ENCODE measurements around the gene EID1. TPM values are rescaled to one million over a fixed set of nuclear protein-coding genes. Genes with fewer than 3 reads are reported as not detected.

EID1 gene
- total and polyA plus RNA-seq, 9 of the 15 experiments (the other 6 are each of a cell fraction or from before 2014, with no cell fraction given), result 46.5 to 211 (median 143) TPM

- WGBS (ENCODE audit: insufficient coverage, low coverage, missing lambda C conversion rate), result 15% methylated on average over 3 of the region's 3 CpGs
- Histone ChIP-seq H3K27ac (ENCODE audit: extremely low read depth, low read depth, low read length) (no peak overlapping the region), H3K79me2 (ENCODE audit: control insufficient read depth, insufficient read depth, low read length) (no peaks in the 10 kb centered on the region), H4K20me1 (replicated peaks; ENCODE audit: control insufficient read depth, insufficient read depth, low read length) (no peaks in the 10 kb centered on the region), H3K9me3 (replicated peaks; ENCODE audit: control insufficient read depth, insufficient read depth, low read depth, low read length) (no peaks in the 10 kb centered on the region), H3K36me3 (ENCODE audit: control insufficient read depth, insufficient read depth, low read length) (no peaks in the 10 kb centered on the region), H3K9ac (ENCODE audit: insufficient read depth in 1 of 2, low read depth in 2 of 2, low read length in 2 of 2) (no peak overlapping the region), H3K4me3 (no peak overlapping the region), H2AFZ (ENCODE audit: low read depth, low read length) (no peak overlapping the region), H3K4me2 (ENCODE audit: insufficient read depth, low read length) (no peak overlapping the region), H3K9me1 (ENCODE audit: control insufficient read depth, insufficient read depth, low read length) (no peaks in the 10 kb centered on the region), H3K27me3 (ENCODE audit: control insufficient read depth in 2 of 2, insufficient read depth in 2 of 2, low read length in 2 of 2) (no peaks in the 10 kb centered on the region), H3K4me1 (replicated peaks in 1 of 2; ENCODE audit: control insufficient read depth in 2 of 2, insufficient read depth in 2 of 2, low read length in 2 of 2) (peaks cover 5 to 9% of the 10 kb centered on the region in 2 experiments; a peak in 2 of 5 replicates)
- ChIA-PET CTCF (ENCODE audit: low intra/inter-chr PET ratio) (no interaction called here), POLR2A (interaction anchor here (0.6 kb wide), 1 partner anchor 9 kb away, joined by 3 read pairs; no protein-coding TSS in a partner anchor)
- in situ Hi-C loops (cut with MboI), result no loop called here
- no peak for DNase-seq (ENCODE audit: extremely low read depth in 1 of 4, low spot score in 3 of 4)
- peak; percentile 33; the same call in 1 of the 3 replicates for ATAC-seq
- no TSS peak for BruUV-seq (replicated peaks)
- FAIRE-seq, result no peak
- intact Hi-C loops (cut with micrococcal nuclease), result no loop called here
- TF ChIP-seq HNRNPH1 (optimal IDR thresholded peaks at IDR 0.05; ENCODE audit: low read depth, low read length) (no peak), CTCFL (IDR thresholded peaks at IDR 0.05; ENCODE audit: borderline replicate concordance, insufficient read depth, low read depth, low read length, poor library complexity, severe bottlenecking) (no peak), ZNF3 (CRISPR knock-in tag; IDR thresholded peaks at IDR 0.05) (no peak), NR3C1 (CRISPR knock-in tag; IDR thresholded peaks at IDR 0.05) (no peak), MBD1 (CRISPR knock-in tag; IDR thresholded peaks at IDR 0.05) (no peak), ASH1L (IDR thresholded peaks at IDR 0.05; ENCODE audit: borderline replicate concordance, low read depth, partially characterized antibody) (no peak), ZNF277 (CRISPR knock-in tag; IDR thresholded peaks at IDR 0.05; ENCODE audit: borderline replicate concordance) (no peak), OTX1 (CRISPR knock-in tag; IDR thresholded peaks at IDR 0.05) (no peak), MAFK (IDR thresholded peaks at IDR 0.05; ENCODE audit: low read length) (no peak), MED1 (CRISPR knock-in tag; IDR thresholded peaks at IDR 0.05; ENCODE audit: borderline replicate concordance) (no peak), ZSCAN32 (CRISPR knock-in tag; IDR thresholded peaks at IDR 0.05) (no peak), TGIF2 (CRISPR knock-in tag; IDR thresholded peaks at IDR 0.05) (no peak), TAF1 (IDR thresholded peaks at IDR 0.05; ENCODE audit: control insufficient read depth, extremely low read depth, insufficient read depth, low read length, severe bottlenecking) (no peak), L3MBTL2 (IDR thresholded peaks at IDR 0.05) (no peak)
Measured at GRCh38 chr15:48916721-48917120, 38.8 kb downstream of the EID1 start.
